ENCODE measurements around the gene PGAM1. TPM values are rescaled to one million over a fixed set of nuclear protein-coding genes. Genes with fewer than 3 reads are reported as not detected.

PGAM1 gene
- 478 and 494 TPM in 2 replicates for total RNA-seq

GRCh38 chr10:97425964-97426775 lies at the start of gene PGAM1:
Gene PGAM1 (plus strand): TSS chr10:97426191. CDS start chr10:97426308, 117 bp downstream.

GRCh38 chr10:97400665-97401454 lies 25.1 kb upstream of the PGAM1 start, which contains the start of gene RRP12:
Gene RRP12 (minus strand): TSS chr10:97401340. CDS start chr10:97401231, 109 bp downstream.

GRCh38 chr10:97445722-97446639 lies 20.0 kb downstream of the PGAM1 start, which contains the start of the genes EXOSC1 and ZDHHC16:
Gene EXOSC1 (minus strand): TSS chr10:97446006. CDS start chr10:97445985, 21 bp downstream.
Gene ZDHHC16 (plus strand): TSS chr10:97446175. CDS start chr10:97451676, 5,501 bp downstream.

Small RNAs within 50 kb of the gene (small RNA-seq; reads per million reads assigned to genes)
- gene RF00019: not detected

Other genes starting within 250 kb of the PGAM1 start
- gene SLIT1, start 240.2 kb upstream of the PGAM1 start, total RNA-seq: 0.32 TPM in 1 of 2 replicates, not detected in the other
- gene ARHGAP19, start 133.6 kb upstream of the PGAM1 start, total RNA-seq: 3.6 and 4.4 TPM in 2 replicates
- 1.9 and 2.3 TPM in 2 replicates for gene FRAT1, start 106.9 kb upstream of the PGAM1 start, total RNA-seq
- gene FRAT2, start 91.5 kb upstream of the PGAM1 start, total RNA-seq: 8.5 and 10.9 TPM in 2 replicates
- 20.4 and 27.7 TPM in 2 replicates for gene RRP12, start 24.9 kb upstream of the PGAM1 start, total RNA-seq
- 25.5 and 29.9 TPM in 2 replicates for gene EXOSC1, start 19.8 kb downstream of the PGAM1 start, total RNA-seq
- gene ZDHHC16, start 20.0 kb downstream of the PGAM1 start, total RNA-seq: 58.9 and 63.1 TPM in 2 replicates
- 94.9 and 97.0 TPM in 2 replicates for gene MMS19, start 72.2 kb downstream of the PGAM1 start, total RNA-seq
- 28.2 and 34.6 TPM in 2 replicates for gene UBTD1, start 72.7 kb downstream of the PGAM1 start, total RNA-seq
- 0.24 and 0.32 TPM in 2 replicates for gene ANKRD2, start 146.6 kb downstream of the PGAM1 start, total RNA-seq
- gene HOGA1, start 158.2 kb downstream of the PGAM1 start, total RNA-seq: 1.5 and 1.6 TPM in 2 replicates
- 0.49 TPM in 1 of 2 replicates, not detected in the other for gene C10orf62, start 163.5 kb downstream of the PGAM1 start, total RNA-seq
- gene MORN4, start 207.3 kb downstream of the PGAM1 start, total RNA-seq: 5.0 and 5.8 TPM in 2 replicates
- 29.7 and 37.8 TPM in 2 replicates for gene PI4K2A, start 214.5 kb downstream of the PGAM1 start, total RNA-seq